Heart left ventricle (tissue), 13 donors: ENCODE data around the gene DDX39B.

Source experiments
- CTCF ChIP-seq, 12 donors: fragments of 200-600 bp; sonication (generic) in 4 of 12; IDR thresholded peaks; one replicate each; pipeline versions ENCODE4 v1.5.0 to v1.8.0; 2018 to 2022; ENCODE audit warnings: antibody characterized with exemption in 12 of 12, mild to moderate bottlenecking in 5 of 12
- POLR2A ChIP-seq, 2 donors: fragments of 450-650 bp; IDR thresholded peaks; one replicate each; pipeline ENCODE4 v1.6.1; 2017; ENCODE audit warnings: antibody characterized with exemption in 2 of 2, mild to moderate bottlenecking in 2 of 2, moderate library complexity in 2 of 2
- donor health status: ischemic (EF 13 %, LVEDD 7.1; RV severe dilation, severe dysfunction).
- donor health status: DM: no; HTN: yes; CAD: no.
- donor health status: DM: no; HTN: no; CAD: no.
- donor health status: ischemic (EF 25% LVEDD 6.9; RV normal size, moderate dysfunction).
- donor health status: ischemic (EF 25% LVEDD 5.7; RV mildly dilated, moderate dysfunction).
- donor health status: ischemic (EF 35%, LVEDD 5.7; RV mildly dilated, moderate dysfunction).
- donor health status: nonischemic (EF 11% LVEDD 7.7; RV severe dilation, severe dysfunction).
- donor health status: DM: yes; HTN: yes; CAD: no.
- donor health status: PGD.
- donor health status: ischemic (EF 29% LVEDD 5.4; RV normal size, mild dysfunction).
- donor health status: nonischemic (EF 23%, LVEDD 6.1; RV moderate dilation, normal function).

- TF ChIP-seq POLR2A (IDR thresholded peaks at IDR 0.05) (no peak), CTCF (IDR thresholded peaks at IDR 0.05) (no peak)
These were observed 11.1 kb downstream of the DDX39B start for GRCh38 chr6:31530659-31531058.
